ENCODE results near the gene MBP.

The MBP gene

GRCh38 chr18:77150588-77150987 is 18.0 kb upstream of the MBP start:
- no peaks in the 10 kb centered on the region for H3K27me3 ChIP-seq (ENCODE audit: control insufficient read depth, insufficient read depth, low read length)
- no peak overlapping the region for H3K27ac ChIP-seq (ENCODE audit: low read length)
- H3K9me3 ChIP-seq (ENCODE audit: control insufficient read depth, low read depth, low read length) = no peaks in the 10 kb centered on the region
- no peaks in the 10 kb centered on the region for H3K36me3 ChIP-seq (ENCODE audit: control insufficient read depth, low read depth, low read length)
- no peaks in the 10 kb centered on the region for H3K4me1 ChIP-seq (ENCODE audit: control insufficient read depth, low read depth, low read length)
- no peak overlapping the region for H3K9ac ChIP-seq (ENCODE audit: low read length)
- no peak overlapping the region for H3K4me3 ChIP-seq (ENCODE audit: low read length)

- H3K36me3 ChIP-seq (ENCODE audit: control insufficient read depth, low read depth, low read length) = no peaks in the 10 kb centered on the region
- H3K9ac ChIP-seq (ENCODE audit: low read length) = no peak overlapping the region
Observed at GRCh38 chr18:77148289-77148688, 15.7 kb upstream of the MBP start.

GRCh38 chr18:77147418-77147852 is 14.9 kb upstream of the MBP start:
- Histone ChIP-seq H3K27me3 (ENCODE audit: control insufficient read depth, insufficient read depth, low read length) (no peaks in the 10 kb centered on the region), H3K9me3 (ENCODE audit: control insufficient read depth, low read depth, low read length) (no peaks in the 10 kb centered on the region), H3K27ac (ENCODE audit: low read length) (no peak overlapping the region), H3K4me3 (ENCODE audit: low read length) (no peak overlapping the region), H3K36me3 (ENCODE audit: control insufficient read depth, low read depth, low read length) (no peaks in the 10 kb centered on the region), H3K4me1 (ENCODE audit: control insufficient read depth, low read depth, low read length) (no peaks in the 10 kb centered on the region), H3K9ac (ENCODE audit: low read length) (no peak overlapping the region)

More at GRCh38 chr18:77148289-77148688, 15.7 kb upstream of the MBP start:
- Histone ChIP-seq H3K27me3 (ENCODE audit: control insufficient read depth, insufficient read depth, low read length) (no peaks in the 10 kb centered on the region), H3K4me3 (ENCODE audit: low read length) (no peak overlapping the region), H3K9me3 (ENCODE audit: control insufficient read depth, low read depth, low read length) (no peaks in the 10 kb centered on the region), H3K27ac (ENCODE audit: low read length) (no peak overlapping the region), H3K4me1 (ENCODE audit: control insufficient read depth, low read depth, low read length) (no peaks in the 10 kb centered on the region)

GRCh38 chr18:77146249-77147080 is 13.9 kb upstream of the MBP start:
- no peak overlapping the region for H3K27ac ChIP-seq (ENCODE audit: low read length)
- no peak overlapping the region for H3K4me3 ChIP-seq (ENCODE audit: low read length)
- peaks cover 5% of the 10 kb centered on the region for H3K9me3 ChIP-seq (ENCODE audit: control insufficient read depth, low read depth, low read length)
- H3K9ac ChIP-seq (ENCODE audit: low read length) = no peak overlapping the region
- H3K36me3 ChIP-seq (ENCODE audit: control insufficient read depth, low read depth, low read length) = no peaks in the 10 kb centered on the region
- H3K4me1 ChIP-seq (ENCODE audit: control insufficient read depth, low read depth, low read length) = no peaks in the 10 kb centered on the region
- H3K27me3 ChIP-seq (ENCODE audit: control insufficient read depth, insufficient read depth, low read length) = no peaks in the 10 kb centered on the region

- H3K27ac ChIP-seq (ENCODE audit: low read length) = no peak overlapping the region
- H3K9ac ChIP-seq (ENCODE audit: low read length) = no peak overlapping the region
- no peak overlapping the region for H3K4me3 ChIP-seq (ENCODE audit: low read length)
- peaks cover 5% of the 10 kb centered on the region for H3K9me3 ChIP-seq (ENCODE audit: control insufficient read depth, low read depth, low read length)
- no peaks in the 10 kb centered on the region for H3K36me3 ChIP-seq (ENCODE audit: control insufficient read depth, low read depth, low read length)
- H3K27me3 ChIP-seq (ENCODE audit: control insufficient read depth, insufficient read depth, low read length) = no peaks in the 10 kb centered on the region
- H3K4me1 ChIP-seq (ENCODE audit: control insufficient read depth, low read depth, low read length) = no peaks in the 10 kb centered on the region
Observed at GRCh38 chr18:77145364-77145901, 12.8 kb upstream of the MBP start.

- H3K9ac ChIP-seq (ENCODE audit: low read length) = no peak overlapping the region
- no peak overlapping the region for H3K27ac ChIP-seq (ENCODE audit: low read length)
- H3K4me1 ChIP-seq (ENCODE audit: control insufficient read depth, low read depth, low read length) = no peaks in the 10 kb centered on the region
- H3K4me3 ChIP-seq (ENCODE audit: low read length) = no peak overlapping the region
- no peaks in the 10 kb centered on the region for H3K27me3 ChIP-seq (ENCODE audit: control insufficient read depth, insufficient read depth, low read length)
- H3K36me3 ChIP-seq (ENCODE audit: control insufficient read depth, low read depth, low read length) = no peaks in the 10 kb centered on the region
- H3K9me3 ChIP-seq (ENCODE audit: control insufficient read depth, low read depth, low read length) = peaks cover 5% of the 10 kb centered on the region
Observed at GRCh38 chr18:77144451-77145118, 12.0 kb upstream of the MBP start.

GRCh38 chr18:77144046-77144445 is 11.5 kb upstream of the MBP start:
- H3K4me3 ChIP-seq (ENCODE audit: low read length) = no peak overlapping the region
- H3K4me1 ChIP-seq (ENCODE audit: control insufficient read depth, low read depth, low read length) = no peaks in the 10 kb centered on the region
- peaks cover 5% of the 10 kb centered on the region for H3K9me3 ChIP-seq (ENCODE audit: control insufficient read depth, low read depth, low read length)
- no peak overlapping the region for H3K27ac ChIP-seq (ENCODE audit: low read length)
- H3K27me3 ChIP-seq (ENCODE audit: control insufficient read depth, insufficient read depth, low read length) = no peaks in the 10 kb centered on the region
- no peaks in the 10 kb centered on the region for H3K36me3 ChIP-seq (ENCODE audit: control insufficient read depth, low read depth, low read length)
- H3K9ac ChIP-seq (ENCODE audit: low read length) = no peak overlapping the region

GRCh38 chr18:77143196-77143595 is 10.6 kb upstream of the MBP start:
- peaks cover 5% of the 10 kb centered on the region for H3K9me3 ChIP-seq (ENCODE audit: control insufficient read depth, low read depth, low read length)
- H3K4me3 ChIP-seq (ENCODE audit: low read length) = no peak overlapping the region
- H3K27ac ChIP-seq (ENCODE audit: low read length) = no peak overlapping the region
- no peaks in the 10 kb centered on the region for H3K4me1 ChIP-seq (ENCODE audit: control insufficient read depth, low read depth, low read length)
- H3K27me3 ChIP-seq (ENCODE audit: control insufficient read depth, insufficient read depth, low read length) = no peaks in the 10 kb centered on the region
- H3K36me3 ChIP-seq (ENCODE audit: control insufficient read depth, low read depth, low read length) = no peaks in the 10 kb centered on the region
- no peak overlapping the region for H3K9ac ChIP-seq (ENCODE audit: low read length)

- Histone ChIP-seq H3K27ac (ENCODE audit: low read length) (no peak overlapping the region), H3K27me3 (ENCODE audit: control insufficient read depth, insufficient read depth, low read length) (no peaks in the 10 kb centered on the region), H3K4me1 (ENCODE audit: control insufficient read depth, low read depth, low read length) (no peaks in the 10 kb centered on the region), H3K9ac (ENCODE audit: low read length) (no peak overlapping the region), H3K36me3 (ENCODE audit: control insufficient read depth, low read depth, low read length) (no peaks in the 10 kb centered on the region), H3K4me3 (ENCODE audit: low read length) (no peak overlapping the region), H3K9me3 (ENCODE audit: control insufficient read depth, low read depth, low read length) (peaks cover 5% of the 10 kb centered on the region)
Observed at GRCh38 chr18:77141401-77142118, 9.0 kb upstream of the MBP start.

- H3K9me3 ChIP-seq (ENCODE audit: control insufficient read depth, low read depth, low read length) = peaks cover 5% of the 10 kb centered on the region
- no peaks in the 10 kb centered on the region for H3K27me3 ChIP-seq (ENCODE audit: control insufficient read depth, insufficient read depth, low read length)
- H3K9ac ChIP-seq (ENCODE audit: low read length) = no peak overlapping the region
- no peaks in the 10 kb centered on the region for H3K4me1 ChIP-seq (ENCODE audit: control insufficient read depth, low read depth, low read length)
- H3K36me3 ChIP-seq (ENCODE audit: control insufficient read depth, low read depth, low read length) = no peaks in the 10 kb centered on the region
- no peak overlapping the region for H3K4me3 ChIP-seq (ENCODE audit: low read length)
- H3K27ac ChIP-seq (ENCODE audit: low read length) = no peak overlapping the region
Observed at GRCh38 chr18:77140439-77141109, 8.0 kb upstream of the MBP start.

GRCh38 chr18:77140030-77140429 is 7.4 kb upstream of the MBP start:
- Histone ChIP-seq H3K27me3 (ENCODE audit: control insufficient read depth, insufficient read depth, low read length) (no peaks in the 10 kb centered on the region), H3K9ac (ENCODE audit: low read length) (no peak overlapping the region), H3K27ac (ENCODE audit: low read length) (no peak overlapping the region), H3K4me3 (ENCODE audit: low read length) (no peak overlapping the region), H3K9me3 (ENCODE audit: control insufficient read depth, low read depth, low read length) (peaks cover 5% of the 10 kb centered on the region), H3K36me3 (ENCODE audit: control insufficient read depth, low read depth, low read length) (no peaks in the 10 kb centered on the region), H3K4me1 (ENCODE audit: control insufficient read depth, low read depth, low read length) (no peaks in the 10 kb centered on the region)
